Esophagus mucosa (tissue), 1 donor: ENCODE results near the gene TMEM191B. TPM values are rescaled to one million over a fixed set of nuclear protein-coding genes. Genes with fewer than 3 reads are reported as not detected.
"Not testable (repeated sequence)": the region's sequence is repeated elsewhere in the genome, so short reads cannot be mapped to it uniquely, and the experiment has no call there.

ENCODE experiments used
- ATAC-seq: fragments of 200-7000 bp; cut with Tn5 transposase; one replicate; pipeline ENCODE4 v1.9.1; 2020
- total RNA-seq: library from RNA; stranded (reverse); gene quantifications from one replicate; pipeline ENCODE4 v1.2.4, GENCODE V29; 2023
- donor health status: DM: yes; HTN: yes; CAD: no.

TMEM191B gene
- total RNA-seq, 1 donor from 2014 or later, result 3.0 TPM

- not testable (repeated sequence) for ATAC-seq
Observed at GRCh38 chr22:18558939-18559338, 31.3 kb downstream of the TMEM191B start.

DNA sequence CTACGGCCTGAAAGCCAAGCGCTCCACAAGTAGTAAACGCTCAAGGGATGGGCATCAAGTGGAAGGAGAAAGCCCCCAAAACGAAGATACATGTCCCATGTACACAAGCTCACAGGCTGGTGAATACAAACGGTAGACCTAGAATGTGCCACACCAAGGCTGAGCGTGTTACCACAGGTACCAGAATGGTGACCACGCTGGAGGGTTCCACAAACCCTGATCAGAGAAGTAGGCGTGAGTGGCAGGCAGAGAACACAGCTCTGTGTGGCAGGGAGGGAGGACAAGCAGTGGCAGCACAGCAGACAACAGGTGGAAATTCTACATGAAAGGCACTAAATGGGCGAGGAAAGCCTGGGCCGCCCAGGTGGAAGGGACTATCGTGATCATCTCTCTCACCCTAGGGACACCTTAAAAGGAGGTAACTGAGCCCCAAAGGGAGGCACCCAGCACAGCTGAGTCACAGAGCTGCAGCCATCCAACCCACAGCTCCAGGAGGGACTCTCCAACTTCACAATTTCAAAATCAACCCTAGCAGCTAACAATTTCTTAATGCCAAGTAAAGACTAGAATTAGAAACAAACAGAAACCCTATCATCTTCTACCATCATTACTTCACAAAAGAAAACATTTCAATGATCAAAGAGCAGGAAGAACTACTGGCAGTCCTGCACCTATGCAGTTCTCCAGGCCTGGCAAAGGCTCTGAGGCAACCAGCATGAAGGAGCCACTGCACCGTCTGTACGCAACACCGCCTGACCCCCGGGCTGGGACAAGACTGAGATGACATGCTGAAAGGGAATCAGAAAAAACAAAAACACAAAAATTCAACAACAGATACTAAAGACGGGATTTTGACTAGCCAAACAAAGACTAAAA is 32.7 kb downstream of the TMEM191B start:
- peak; percentile 65 for ATAC-seq

DNA sequence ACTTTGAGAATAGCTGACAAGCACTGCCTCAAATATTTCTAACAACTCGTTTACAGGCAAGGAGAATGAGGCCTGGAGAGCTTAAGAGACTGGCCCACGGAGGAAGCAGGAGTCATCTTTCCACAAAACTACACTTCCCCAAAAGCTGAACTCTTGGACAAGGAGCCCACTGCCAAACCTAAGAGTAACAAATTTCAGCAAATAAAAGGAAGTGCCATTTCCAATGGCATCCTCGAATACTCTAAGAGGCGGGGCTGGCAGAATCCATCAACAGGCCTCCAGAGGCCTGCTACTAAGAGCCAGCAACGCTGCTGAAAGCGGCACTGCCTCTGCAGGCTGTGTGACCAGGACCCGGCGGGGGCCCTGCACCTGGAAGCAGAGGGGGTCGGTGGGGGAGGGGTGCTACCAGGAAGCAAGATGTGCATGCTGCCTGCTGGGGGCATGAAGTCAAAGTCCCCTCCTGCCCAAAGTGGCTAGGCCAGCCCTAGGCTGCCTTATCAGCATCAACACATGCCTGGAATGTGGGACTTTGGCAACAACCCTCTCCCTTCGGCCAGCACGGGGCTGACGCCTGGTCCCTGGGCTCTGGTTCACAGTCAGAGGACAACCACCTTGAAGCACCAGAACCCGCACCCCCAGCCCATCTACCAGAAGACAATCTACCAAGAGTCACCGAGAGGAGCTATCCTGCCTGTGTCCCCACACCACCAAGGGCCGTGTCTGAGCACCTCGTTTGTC is 43.1 kb downstream of the TMEM191B start:
- ATAC-seq, result not testable (repeated sequence)

- peak; percentile 30 for ATAC-seq
Observed at GRCh38 chr22:18573483-18574164, 46.0 kb downstream of the TMEM191B start.

- peak; percentile 60 for ATAC-seq
Observed at GRCh38 chr22:18574555-18574954, 47.0 kb downstream of the TMEM191B start.

GRCh38 chr22:18575686-18576085 is 48.1 kb downstream of the TMEM191B start:
- ATAC-seq, result not testable (repeated sequence)

GRCh38 chr22:18577090-18577818 is 49.7 kb downstream of the TMEM191B start:
- ATAC-seq, result peak; percentile 7

- ATAC-seq, result peak; percentile 86
Observed at GRCh38 chr22:18577847-18578246, 50.2 kb downstream of the TMEM191B start.

Other genes starting within 250 kb of the TMEM191B start
- not detected for gene GGTLC3, start 9.6 kb upstream of the TMEM191B start, total RNA-seq
- gene RIMBP3, start 84.1 kb downstream of the TMEM191B start, total RNA-seq, result 0.04 TPM